B cell (primary cell): ENCODE results near the gene DRC7.

ENCODE experiments used
- EZH2 ChIP-seq: IDR thresholded peaks from 2 replicates; pipeline ENCODE4 v1.6.1; 2012; ENCODE audit warnings: borderline replicate concordance, low read depth, mild to moderate bottlenecking, moderate library complexity, low read length; ENCODE audit not compliant: insufficient read depth, poor library complexity, severe bottlenecking
- TF ChIP-seq, protein P1 (sequence below): fragments of 200-600 bp; IDR thresholded peaks from one replicate; pipeline ENCODE4 v1.8.0; 2022; ENCODE audit warnings: antibody characterized with exemption, mild to moderate bottlenecking

DNA sequence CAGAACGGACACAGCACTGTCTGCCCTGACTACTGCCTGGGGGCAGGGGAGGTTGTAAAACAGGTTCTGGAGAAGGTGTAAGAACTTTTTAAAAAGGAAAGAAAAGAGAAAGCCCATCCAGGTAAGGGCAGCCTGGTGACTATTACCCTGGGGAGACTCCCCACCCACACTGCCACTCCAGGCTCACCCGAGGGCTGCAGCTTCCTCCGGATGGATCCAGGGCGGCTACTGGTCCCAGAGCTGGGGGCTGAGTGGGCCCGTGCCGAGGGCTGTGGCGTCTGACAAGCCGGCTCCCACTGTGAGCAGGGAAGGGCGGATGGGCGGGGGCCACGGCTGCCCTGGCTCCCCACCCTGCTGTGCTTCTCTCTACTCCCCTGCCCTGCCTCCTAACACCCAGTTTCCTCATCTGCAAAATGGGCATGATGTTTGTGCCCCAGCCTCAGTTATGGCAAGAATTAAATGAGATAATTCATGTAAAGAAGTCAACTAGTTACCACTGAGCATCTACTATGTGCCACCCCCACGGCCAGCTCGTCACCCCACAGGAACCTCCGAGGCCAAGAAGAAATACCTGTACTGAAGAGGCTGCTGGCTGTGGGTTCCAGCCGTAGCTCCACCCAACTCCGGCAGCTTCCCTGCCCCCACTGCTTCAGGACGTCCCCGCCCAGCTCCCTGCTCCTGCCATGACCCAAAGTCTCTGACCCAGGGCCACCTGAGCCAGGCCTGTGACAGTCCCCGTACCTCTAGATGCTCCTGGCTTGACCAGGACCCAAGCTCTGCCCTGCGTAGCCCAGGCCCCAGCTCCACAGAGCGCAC is 65.1 kb downstream of the DRC7 start:
- TF ChIP-seq, protein P1, sequence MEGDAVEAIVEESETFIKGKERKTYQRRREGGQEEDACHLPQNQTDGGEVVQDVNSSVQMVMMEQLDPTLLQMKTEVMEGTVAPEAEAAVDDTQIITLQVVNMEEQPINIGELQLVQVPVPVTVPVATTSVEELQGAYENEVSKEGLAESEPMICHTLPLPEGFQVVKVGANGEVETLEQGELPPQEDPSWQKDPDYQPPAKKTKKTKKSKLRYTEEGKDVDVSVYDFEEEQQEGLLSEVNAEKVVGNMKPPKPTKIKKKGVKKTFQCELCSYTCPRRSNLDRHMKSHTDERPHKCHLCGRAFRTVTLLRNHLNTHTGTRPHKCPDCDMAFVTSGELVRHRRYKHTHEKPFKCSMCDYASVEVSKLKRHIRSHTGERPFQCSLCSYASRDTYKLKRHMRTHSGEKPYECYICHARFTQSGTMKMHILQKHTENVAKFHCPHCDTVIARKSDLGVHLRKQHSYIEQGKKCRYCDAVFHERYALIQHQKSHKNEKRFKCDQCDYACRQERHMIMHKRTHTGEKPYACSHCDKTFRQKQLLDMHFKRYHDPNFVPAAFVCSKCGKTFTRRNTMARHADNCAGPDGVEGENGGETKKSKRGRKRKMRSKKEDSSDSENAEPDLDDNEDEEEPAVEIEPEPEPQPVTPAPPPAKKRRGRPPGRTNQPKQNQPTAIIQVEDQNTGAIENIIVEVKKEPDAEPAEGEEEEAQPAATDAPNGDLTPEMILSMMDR, result no peak
- no peak for TF ChIP-seq EZH2
